Stimulated activated CD4-positive, alpha-beta T cell treated with anti-CD3 and anti-CD28 coated beads, TNF-alpha, amount 100 ng/mL, for 24 hours (primary cell): ENCODE data around the gene GNA12.
A peak's percentile ranks its signal among the peaks of the same experiment; 100 is the strongest.
"Not testable (repeated sequence)": the region's sequence is repeated elsewhere in the genome, so short reads cannot be mapped to it uniquely, and the experiment has no call there.

Experiments used
- DNase-seq, 3 experiments: peaks; one replicate each; pipeline ENCODE4 v3.0.0-alpha.2; 2020; ENCODE audit warnings: low read depth in 3 of 3

The GNA12 gene

DNA sequence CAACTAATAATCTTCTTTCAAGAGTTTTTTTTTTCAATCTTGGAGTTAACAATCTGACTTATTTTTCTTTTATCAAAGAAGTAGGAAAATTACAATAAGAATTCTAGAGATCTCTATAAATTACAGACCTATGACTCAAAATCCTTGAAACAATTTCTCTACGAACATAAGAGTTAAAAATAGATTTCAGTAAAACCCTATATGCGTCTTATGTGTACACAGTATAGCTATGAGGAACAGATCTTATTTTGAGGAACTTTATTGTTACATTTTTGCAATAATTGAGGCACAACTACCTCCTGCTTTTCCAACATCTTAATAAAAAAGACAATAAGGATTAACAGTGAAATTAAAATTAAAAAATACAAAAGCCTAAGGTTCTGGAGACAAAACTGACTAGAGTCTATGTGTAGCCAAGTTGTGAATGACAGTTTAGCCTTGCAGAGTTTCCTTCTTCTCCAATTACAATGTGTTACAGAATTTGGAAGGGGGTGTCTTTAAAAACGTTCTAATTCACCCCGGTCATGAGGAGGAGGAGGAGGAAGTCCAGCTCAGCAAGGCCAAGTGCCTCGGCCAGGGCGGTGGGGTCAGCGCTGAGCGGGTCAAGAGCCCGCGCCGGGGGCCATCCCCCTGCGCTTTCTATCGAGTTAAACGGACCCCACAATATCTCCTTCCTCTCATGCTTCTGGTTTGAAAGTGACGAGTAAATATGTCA lies 115.6 kb downstream of the GNA12 start:
- no peak for DNase-seq

DNA sequence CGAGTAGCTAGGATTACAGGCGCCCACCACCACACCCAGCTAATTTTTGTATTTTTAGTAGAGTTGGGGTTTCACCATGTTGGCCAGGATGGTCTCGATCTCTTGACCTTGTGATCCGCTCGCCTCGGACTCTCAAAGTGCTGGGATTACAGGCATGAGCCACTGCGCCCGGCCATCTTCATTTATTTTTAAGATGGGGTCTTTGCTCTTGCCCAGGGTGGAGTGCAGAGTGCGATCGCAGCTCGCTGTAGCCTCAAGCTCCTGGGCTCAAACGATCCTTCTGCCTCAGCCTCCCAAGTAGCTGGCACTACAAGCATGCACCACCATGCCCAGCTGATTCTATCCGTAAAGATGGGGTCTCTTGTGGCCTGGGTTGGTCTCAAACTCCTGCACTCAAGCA lies 116.9 kb downstream of the GNA12 start:
- DNase-seq: not testable (repeated sequence)

DNA sequence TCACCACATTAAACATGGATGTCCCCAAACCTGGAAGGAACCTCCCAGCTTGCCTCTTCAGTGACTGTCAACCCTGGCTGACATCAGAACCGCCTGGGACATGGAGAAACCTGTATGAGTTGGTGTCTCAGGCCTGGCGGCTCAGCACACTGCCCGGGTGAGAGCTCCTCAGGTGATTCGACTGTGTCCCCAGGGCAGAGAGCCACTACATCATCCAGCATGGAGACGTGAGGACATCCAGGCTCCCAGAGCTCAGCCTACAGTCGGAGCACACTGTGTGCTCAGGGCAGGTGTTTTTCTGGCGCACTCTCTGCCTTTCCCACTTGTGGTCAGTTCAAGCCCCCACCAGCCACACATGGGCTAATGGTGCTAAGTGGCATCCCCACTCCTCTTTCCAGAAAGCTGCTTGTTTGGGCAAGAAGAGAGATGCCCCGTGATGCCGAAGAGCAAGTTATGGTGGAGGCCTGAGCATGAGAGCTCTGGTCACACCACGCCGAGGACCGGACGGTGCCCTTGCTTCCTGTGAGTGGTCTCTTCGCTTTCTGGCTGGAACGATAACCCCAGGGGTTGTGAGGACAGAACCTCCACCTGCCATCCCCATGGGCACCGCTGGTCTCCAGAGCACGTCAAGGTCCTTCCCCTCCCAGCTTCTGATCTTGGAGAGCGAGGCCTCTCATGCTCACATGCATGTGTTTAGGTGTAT lies 117.6 kb downstream of the GNA12 start:
- DNase-seq: no peak

DNA sequence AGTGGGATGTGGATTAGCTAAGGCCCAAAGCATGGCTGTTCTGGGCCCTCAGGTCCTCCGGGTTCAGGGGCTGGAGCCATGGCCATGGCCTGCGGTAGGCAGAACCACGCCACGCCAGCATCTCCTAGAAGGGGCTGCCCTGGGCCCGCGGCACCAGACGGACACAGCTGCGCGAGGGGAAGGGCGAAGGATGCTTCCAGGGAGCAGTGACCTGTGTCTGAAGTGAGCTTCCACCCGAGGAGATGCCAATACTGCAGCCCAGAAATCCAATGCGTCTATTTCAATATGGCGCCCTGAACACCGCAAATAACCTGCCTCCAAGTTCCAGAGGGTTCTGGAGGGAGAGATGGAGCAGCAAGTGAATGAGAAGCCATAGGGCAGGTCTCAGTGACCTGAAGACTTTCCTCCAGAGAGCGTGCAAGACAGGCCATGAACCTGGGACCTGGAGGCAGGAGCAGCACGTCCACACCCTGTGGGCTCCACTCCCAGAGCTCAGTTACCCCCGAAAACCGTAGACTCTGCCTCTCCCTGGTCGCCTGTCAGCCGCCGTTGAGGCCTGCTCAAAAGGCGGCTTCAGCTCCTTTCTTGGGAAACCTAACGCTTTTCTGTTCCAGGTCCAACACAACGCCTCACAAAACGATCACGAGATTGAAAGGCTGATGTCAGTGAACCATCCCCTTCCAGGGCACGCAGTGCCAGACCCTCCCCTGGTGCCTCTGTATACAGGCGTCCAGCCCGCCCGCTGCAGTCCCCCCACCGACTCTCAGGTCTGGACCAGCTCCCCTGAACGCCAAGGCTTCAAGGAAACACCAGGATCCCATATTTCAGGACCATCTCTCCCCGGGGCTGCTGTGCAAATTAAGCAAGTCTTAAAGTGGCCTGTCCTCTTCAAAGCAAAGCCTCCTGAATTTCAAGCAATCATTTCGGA lies 118.7 kb downstream of the GNA12 start:
- no peak for DNase-seq

DNA sequence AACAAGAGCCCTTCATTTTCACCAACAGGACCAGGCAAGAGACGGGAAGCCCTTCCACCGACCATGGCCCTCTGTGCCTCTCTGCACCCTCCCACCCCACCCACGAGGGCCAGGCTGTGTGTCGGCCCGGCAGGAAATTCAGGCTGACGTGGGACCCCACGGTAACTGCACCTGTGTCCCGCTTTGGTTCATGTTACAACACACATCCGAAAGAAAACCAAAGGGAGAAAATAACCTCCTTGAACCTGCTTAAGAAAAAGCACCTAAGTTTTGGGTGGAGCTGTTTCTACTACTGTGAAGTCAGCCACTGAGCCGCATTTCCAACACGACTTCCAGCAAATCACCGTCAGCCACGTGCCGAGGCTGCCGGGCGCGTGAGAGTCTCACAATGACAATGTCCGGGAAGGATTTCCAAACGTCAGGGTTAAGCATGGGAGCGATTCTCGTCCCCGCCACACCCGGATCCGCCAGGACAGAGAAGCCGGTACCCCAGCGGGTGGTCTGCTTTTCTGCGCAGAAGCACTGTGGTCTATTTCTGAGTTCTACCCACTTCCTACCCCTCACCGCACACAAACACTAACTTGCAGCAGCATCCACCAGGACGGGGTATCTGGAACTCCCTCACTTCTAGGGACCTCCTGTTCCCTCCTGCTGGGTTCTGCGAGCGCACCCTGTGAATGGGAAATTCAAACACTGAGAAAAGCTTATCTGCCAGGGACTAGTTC lies 119.5 kb downstream of the GNA12 start:
- no peak for DNase-seq

DNA sequence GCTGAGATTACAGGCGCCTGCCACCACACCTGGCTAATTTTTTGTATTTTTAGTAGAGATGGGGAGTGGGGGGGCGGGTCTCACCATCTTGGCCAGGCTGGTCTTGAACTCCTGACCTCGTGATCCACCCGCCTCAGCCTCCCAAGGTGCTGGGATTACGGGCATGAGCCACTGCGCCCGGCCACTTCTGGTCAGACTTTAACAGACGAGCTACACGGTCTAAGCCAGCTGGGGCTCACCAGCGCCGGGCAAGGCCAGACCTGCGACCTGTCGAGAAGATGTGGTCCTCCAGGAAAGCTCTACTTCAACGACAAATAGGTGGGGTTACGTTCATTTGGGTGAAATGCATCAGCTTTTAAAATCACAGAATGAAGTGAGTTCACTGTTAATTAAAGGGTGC lies 120.1 kb downstream of the GNA12 start:
- not testable (repeated sequence) for DNase-seq

DNA sequence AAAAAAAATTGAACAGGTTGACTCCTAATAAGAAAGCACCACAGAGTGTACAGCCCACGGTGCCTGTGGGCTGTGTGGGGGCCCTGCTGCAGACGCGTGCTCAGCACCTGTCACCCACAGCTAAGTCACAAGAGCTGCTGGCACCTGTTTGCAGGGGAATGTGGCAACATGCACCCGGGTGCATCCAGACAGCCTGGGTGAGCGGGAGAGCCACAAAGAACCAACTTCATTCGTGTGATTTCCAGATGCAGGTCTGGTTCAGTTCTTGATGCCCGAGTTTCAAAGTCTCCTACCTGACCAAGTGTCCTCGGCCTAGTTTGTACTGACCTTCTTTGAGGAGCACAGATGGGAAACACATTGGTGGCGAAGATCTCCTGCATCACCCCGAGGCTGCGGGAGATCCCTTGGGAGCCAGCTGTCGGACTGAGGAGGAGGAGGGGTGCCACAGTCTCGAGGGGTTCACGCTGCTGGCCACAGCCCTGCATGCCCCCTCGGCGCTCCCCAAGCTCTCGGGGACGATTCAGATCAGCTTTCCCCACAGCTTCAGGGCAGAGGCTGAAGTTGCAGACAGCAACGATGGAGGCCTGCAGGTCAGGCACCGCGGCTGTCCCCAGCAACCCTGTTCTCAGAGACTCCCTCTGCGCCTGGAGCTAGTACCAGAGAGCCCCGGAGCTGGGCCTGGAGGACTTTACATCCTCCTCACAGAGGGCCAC lies 120.8 kb downstream of the GNA12 start:
- no peak for DNase-seq

DNA sequence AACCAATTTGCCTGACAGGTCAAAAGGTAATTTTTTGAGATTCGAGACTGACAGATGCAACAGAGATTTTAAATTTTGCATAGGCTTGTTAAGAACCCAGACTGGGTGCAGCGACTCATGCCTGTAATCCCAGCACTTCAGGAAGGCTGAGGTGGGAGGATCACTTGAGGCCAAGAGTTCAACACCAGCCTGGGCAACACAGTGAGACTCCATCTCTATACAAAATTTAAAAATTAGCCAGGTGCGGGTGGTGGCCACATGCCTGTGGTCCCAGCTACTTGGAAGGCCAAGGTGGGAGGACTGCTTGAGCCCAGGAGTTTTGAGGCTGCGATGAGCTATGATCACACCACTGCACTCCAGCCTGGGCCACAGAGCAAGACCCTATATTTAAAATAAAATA lies 121.5 kb downstream of the GNA12 start:
- no peak for DNase-seq

DNA sequence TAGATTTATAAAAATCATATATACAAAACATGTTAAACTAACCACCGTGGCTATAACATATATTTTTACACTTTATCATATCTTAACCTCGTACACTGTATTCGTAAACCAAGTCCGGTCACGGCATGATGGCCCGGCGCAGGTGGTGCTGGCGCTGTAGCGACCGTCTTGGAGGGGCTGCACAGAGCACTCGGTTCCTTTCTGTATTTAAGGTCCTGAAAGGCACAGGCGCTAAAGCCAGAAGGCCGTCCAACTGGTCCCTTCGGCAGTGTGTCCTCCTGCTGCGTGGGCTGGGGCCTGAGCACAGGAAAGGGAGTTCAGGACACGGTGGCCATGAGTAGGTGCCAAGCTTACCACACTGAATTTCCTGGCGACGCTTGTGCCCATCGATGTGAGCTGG lies 122.3 kb downstream of the GNA12 start:
- no peak for DNase-seq

DNA sequence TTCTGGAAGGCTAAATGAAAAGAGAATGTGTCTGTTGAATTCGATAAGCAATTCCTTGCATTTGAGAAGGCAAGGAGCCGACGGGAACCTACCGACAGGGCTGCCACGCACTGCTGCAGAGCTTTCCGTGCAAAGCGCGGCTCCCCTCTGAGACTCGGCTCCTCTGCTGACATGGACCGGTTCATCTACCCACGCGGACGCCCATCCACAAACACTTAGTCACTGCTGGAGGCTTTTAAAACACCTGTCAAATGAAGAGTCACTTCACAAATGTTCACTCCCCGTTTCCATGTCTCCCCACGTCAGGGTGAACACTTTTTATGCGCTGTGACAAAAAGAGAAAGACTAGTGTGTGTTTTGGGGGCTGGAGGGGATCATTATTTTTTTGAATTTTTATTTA lies 124.1 kb downstream of the GNA12 start:
- DNase-seq: peak in 1 of 3 experiments; percentile 25

DNA sequence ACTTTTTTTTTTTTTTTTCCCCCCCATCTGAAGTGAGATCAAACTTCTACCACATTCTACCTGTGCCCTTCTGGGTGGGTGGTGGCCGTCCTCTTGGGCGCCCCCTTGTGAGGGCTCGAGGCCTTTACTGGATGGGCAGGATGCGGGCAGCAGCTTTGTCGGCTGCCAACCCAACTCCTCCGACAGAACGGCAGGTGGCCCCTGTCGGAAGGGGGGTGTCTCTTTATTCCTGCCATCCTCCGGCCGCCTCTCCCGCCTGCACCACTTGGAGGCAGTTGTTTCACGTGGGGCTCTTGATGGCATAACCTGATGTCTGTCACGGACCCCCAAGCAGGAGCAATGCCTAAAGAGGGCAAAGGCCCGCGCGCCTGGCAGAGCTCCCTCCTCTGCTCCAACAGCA lies 125.1 kb downstream of the GNA12 start:
- DNase-seq: peak in 2 of 3 experiments; percentile 30 to 66

DNA sequence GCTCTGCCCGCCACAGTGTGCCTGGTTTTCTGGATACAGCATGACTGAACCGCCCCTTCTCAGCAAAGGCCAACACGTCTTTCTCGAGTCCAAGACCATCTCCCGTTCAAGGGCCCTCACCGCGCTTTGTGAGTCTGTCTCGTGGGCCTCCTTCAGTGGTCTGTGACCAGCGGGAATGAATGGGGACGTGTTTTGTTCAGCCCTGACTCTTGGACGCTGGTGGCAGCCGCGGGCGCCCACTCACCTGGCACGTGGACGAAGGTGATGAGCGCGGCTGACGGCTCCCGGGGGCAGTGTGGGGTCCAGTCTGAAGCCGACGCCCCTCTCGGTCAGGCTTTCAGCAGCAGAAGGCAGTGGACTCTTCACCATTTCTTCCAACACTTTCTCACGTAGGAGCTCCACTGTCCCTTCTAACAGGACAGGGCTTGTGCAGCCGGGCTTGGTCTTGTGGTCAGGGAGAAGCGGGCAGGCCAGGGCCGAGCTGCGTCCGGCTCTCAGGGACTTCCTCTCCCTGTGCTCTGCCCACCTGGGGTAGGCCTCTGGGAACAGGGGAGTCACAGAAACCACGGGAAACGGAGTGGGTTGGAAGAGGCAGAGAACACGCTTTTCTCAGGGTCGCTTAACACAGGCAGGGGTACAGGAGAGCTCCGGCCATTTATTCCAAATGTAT lies 125.7 kb downstream of the GNA12 start:
- no peak for DNase-seq

DNA sequence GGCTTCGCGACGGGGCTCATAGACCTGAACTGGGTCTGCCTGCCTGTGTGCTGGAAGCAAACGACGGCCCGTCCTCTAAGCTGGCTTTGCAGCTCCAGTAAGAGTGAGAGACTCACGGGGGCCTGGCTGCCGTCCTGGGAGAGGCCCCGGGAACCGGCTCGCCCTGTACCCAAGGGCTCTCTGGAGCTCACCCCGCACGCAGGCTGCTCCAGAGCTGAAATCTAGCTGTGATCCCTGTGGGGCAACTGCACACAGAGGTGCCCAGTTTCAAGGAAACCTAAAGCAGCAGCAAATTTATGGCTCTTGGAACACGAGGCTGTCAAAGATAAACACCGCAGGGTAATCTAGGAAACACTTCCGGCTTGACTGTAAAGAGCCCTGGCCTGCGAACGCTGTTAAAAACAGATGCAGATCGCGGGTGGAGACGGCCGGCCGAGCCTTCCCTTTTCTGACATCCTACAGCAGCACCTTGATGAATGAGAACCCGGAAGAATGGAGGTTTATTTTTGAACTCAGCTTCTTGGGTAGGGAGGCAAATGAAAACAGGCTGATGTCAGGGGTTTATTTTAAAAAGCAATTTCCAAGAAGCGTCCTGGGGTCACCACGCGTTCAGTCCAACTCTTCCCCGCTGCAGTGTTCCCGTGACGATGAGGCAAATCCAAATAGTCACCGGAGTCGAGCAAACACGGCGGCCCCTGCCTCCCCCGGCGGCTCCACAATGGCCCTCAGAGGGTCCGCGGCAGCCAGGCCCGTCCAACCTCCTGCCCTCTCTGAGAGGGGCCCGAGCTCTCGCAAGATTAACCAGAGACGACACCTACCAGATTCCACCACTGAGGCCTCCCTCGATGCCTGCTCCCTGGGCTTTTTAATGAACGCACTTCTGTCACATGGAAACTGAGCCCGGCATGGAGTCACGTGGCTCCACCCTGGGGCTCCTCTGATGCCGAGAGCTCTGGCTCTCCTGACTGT lies 126.5 kb downstream of the GNA12 start:
- no peak for DNase-seq

DNA sequence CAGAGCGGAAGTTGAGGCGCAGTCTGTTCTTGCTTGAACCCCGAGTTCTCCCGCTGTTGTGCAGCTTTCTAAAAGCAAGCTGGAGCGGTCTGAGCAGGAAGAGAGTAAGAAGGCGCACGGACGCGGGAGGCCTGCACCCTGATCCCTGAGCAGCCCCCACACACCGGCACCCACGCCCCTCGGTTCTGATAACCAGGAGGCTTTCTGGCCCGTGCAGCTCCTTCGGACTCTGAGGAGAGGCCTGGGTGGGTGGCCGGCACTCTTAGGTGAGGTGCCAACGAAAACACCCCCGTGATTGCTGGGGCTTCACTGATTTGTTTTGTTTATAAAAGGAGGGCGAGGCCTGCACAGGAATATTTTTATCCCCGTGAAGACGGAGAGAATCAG lies 127.2 kb downstream of the GNA12 start:
- DNase-seq: no peak

DNA sequence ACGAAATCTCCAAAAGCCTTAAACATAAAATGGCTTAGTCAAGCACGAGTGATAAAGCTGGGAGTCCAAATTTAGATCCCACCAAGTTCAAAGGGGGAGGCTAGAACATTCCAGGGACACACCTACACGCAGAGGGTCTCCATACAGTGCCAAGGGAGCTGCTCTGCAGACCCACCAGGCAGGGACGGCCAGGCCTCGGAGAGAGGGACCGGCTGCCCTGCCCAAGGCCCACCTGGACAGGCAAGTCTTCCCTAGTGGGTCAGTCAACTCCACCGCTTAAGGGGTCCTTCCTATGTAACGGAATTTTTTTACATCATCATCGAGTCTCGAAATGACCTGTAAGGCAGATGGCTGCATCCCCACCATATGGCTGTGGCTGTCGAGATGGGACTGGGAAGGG lies 127.6 kb downstream of the GNA12 start:
- DNase-seq: no peak

DNA sequence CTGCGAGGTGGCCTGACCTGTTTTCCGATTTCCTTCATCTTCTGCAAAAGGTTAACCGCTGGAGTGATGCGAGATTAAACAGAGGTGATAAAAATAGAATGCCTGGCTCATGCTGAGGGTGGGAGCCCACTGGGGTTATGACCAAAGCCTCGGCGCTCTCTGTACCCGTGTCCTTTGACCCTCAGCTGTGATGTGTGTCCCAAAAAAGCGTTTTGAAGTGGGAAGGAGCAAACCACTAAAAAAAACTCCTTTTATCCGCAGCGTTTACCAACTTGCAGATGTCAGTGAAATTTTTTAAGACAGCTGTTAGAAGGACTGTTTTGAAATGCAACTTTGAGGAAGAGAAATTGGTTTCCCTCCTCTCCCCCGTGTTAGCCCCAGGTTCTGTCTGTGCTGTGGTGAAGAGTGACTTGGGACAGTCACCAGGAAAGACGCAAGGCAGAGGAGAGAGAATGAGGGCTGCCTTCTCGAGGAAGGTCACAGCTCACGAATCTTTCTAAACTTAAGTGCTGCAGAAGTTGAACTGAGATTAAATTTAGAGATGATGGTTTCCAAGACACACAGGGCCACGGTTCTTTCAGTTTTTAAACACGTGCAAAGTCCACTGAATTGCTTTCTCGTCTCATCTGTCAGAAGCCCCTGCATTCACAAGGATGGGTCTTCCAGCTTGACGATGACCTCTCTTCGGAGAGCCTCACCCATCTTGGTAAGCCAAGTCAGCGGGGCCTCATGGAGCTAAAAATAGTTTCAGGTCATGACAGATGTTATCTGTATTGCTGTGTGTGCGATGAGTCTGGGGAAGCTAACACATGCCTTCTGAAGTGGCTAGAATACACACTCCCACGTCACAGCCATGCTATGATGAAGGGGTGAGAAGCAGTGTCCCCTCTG lies 128.5 kb downstream of the GNA12 start:
- peak in 2 of 3 experiments; percentile 29 to 38 for DNase-seq

DNA sequence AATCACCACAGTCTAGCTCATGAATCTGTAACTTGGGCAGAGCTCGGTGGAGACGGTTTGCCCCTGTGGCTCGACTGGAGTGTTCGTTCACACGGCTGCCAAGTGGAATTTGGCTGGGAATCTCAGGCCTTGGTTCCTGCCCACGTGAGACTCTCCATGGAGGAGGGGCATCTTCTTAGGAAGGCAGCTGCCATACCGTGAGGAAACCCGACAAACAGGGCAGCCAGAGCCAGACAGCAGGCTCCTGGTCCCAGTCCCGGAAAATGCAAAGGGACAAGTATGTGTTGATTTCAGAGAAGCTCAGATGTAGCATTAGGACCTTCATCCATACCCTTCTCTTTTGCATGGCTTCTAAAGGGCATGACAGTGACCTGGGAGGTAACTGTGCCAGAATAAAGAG lies 129.5 kb downstream of the GNA12 start:
- DNase-seq: no peak

DNA sequence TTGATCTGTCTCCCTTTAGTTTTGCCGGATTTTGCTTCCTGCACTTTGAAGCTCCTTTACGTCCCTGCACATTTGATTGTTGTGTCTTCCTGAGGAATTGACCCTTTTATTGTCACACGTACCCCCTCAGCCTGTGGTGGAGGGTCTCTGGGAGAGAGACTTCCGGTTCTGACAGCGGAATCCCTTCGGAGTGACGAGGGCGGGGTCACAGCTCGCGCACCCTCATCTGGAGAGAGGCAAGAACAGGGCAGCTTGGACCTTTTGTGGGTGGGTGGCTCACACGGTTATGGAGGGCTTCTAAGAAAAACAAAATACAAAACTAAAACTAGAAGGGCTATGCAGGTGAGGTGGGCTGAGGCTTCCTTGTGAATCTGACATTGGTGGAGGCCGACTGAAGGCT lies 130.1 kb downstream of the GNA12 start:
- no peak for DNase-seq
